ENCODE measurements around the gene NUTM2F.
"Not testable (repeated sequence)": the region's sequence is repeated elsewhere in the genome, so short reads cannot be mapped to it uniquely, and the experiment has no call there.

Gene NUTM2F

DNA sequence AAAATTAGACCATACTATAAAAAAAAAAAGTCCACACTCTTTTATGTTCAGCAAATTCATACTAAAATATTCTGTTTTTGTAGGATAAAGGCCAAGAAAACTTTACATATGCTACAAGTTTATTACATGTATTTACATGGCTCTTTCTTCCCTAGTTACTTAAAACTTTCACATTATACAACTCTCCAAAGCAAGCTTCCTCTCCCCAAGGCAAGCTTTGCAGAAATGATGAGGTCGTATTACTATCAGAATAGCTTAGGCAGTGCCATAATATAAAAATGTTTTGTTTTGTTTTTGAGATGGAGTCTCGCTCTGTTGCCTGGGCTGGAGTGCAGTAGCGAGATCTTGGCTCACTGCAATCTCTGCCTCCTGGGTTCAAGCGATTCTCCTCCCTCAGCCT lies 8.0 kb upstream of the NUTM2F start:
- not testable (repeated sequence) for H3K27ac Mint-ChIP-seq; H3K4me3 Mint-ChIP-seq; H3K36me3 Mint-ChIP-seq (ENCODE audit: low read depth); H3K4me1 Mint-ChIP-seq (ENCODE audit: low read depth); H3K9me3 Mint-ChIP-seq
- peaks cover 10% of the 10 kb centered on the region for H3K27me3 Mint-ChIP-seq

GRCh38 chr9:94325583-94325982 lies 2.9 kb downstream of the NUTM2F start:
- not testable (repeated sequence) for H3K36me3 Mint-ChIP-seq (ENCODE audit: low read depth)

DNA sequence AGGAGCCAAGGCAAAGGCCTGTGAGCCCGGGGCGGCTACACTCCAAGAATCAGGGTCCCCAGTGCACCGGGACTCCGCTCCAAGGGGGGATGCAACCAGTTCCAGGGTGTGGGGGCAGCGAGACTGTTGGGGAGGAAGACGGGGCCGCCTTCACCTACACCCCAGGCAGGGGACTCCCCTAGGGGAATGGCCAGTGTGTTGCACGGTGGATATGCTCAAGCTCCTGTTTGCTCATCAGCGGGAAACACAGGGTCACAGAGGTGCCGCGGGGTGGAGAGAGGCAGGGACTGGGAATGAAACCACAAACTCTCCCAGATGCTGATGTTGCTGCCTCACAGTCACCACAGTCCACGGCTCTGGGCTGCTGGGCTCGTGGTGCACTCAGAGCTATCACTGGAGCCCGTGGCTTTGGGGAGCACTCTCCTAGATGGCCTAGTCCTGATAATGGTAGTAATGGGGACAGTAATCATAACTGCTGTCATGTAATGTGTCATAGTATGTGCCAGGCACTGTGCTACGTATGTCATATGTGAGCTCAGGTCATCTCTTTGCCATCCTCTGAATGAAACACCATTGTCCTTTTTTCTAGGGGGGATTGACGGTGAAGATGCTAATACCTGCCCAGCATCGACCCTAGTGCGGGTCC lies 5.2 kb downstream of the NUTM2F start:
- not testable (repeated sequence) for H3K27ac Mint-ChIP-seq; H3K36me3 Mint-ChIP-seq (ENCODE audit: low read depth); H3K4me1 Mint-ChIP-seq (ENCODE audit: low read depth); H3K9me3 Mint-ChIP-seq; H3K4me3 Mint-ChIP-seq; H3K27me3 Mint-ChIP-seq

More at GRCh38 chr9:94325583-94325982, 2.9 kb downstream of the NUTM2F start:
- not testable (repeated sequence) for H3K27me3 Mint-ChIP-seq; H3K4me3 Mint-ChIP-seq; H3K27ac Mint-ChIP-seq; H3K4me1 Mint-ChIP-seq (ENCODE audit: low read depth); H3K9me3 Mint-ChIP-seq

DNA sequence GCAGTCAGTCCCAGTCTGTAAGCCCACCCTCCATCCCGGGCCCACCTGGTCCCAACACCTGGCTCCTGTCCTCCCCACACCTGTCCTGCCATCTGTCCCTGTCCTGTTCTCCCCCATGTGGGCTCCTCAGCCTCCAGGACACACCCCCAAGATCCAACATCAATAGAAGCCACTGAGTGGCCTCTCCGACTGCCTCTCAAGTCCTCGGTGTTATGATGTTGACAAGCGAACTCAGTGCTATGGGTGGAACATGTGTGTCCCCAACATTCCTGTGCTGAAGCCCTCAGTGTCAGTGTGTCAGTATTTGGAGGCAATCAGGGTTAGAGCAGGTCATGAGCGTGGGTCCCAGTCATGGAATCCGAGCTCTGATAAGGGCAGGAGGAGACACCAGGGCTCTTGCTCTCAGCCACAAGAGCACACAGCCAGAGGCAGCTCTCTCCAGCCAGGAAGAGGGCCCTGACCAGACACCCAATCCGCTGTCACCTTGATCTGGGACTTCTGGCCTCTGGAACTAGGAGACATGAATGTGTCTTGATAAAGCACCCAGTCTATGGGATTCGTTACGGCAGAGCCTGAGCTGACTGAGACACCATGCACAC lies 6.0 kb downstream of the NUTM2F start:
- not testable (repeated sequence) for H3K9me3 Mint-ChIP-seq; H3K4me1 Mint-ChIP-seq (ENCODE audit: low read depth); H3K27ac Mint-ChIP-seq; H3K4me3 Mint-ChIP-seq; H3K36me3 Mint-ChIP-seq (ENCODE audit: low read depth); H3K27me3 Mint-ChIP-seq

DNA sequence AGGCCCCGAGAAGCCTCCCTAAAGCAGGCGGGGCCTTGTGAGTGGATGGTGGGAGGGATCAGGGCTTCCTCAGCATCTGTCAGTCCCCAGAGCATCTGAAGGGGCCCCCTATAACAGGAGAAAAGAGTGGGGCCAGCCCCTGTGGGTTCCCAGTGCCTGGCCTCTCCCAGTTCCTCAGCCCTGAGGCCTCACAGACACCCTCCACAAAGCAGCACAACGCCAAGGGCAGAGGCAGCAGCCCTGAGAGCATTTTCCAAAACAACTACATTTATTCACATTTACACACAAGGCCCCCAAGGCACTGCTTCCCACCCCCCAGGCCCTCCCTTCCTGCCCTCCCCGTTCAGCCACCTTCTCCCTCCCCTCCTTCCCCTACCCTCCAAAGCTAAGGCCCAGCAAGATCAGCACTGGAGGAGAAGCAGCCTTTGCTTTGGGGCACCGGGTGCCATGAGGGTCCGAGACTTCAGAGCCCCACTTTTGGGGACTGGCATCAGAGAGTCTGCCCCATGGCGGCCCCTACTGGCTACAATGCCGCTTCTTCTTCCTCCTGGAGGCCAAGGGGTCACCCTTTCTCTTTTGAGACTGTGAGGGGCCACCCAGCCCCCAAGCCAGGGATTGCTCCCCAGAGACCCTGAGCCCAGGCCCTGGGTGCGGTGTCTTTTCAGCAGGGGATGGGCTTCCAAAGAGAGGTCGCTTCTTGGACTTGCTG lies 10.3 kb downstream of the NUTM2F start:
- H3K4me1 Mint-ChIP-seq (ENCODE audit: low read depth); H3K4me3 Mint-ChIP-seq; H3K36me3 Mint-ChIP-seq (ENCODE audit: low read depth); H3K27me3 Mint-ChIP-seq; H3K9me3 Mint-ChIP-seq; H3K27ac Mint-ChIP-seq: not testable (repeated sequence)

GRCh38 chr9:94316236-94316635 lies 12.2 kb downstream of the NUTM2F start:
- not testable (repeated sequence) for H3K4me3 Mint-ChIP-seq, H3K9me3 Mint-ChIP-seq

GRCh38 chr9:94315034-94315984 lies 13.1 kb downstream of the NUTM2F start:
- H3K4me1 Mint-ChIP-seq (ENCODE audit: low read depth); H3K9me3 Mint-ChIP-seq; H3K4me3 Mint-ChIP-seq; H3K27ac Mint-ChIP-seq; H3K27me3 Mint-ChIP-seq; H3K36me3 Mint-ChIP-seq (ENCODE audit: low read depth): not testable (repeated sequence)

More at GRCh38 chr9:94316236-94316635, 12.2 kb downstream of the NUTM2F start:
- H3K27ac Mint-ChIP-seq; H3K27me3 Mint-ChIP-seq; H3K4me1 Mint-ChIP-seq (ENCODE audit: low read depth); H3K36me3 Mint-ChIP-seq (ENCODE audit: low read depth): not testable (repeated sequence)

GRCh38 chr9:94303321-94303720 lies 25.1 kb downstream of the NUTM2F start:
- Mint-ChIP-seq H3K9me3 (no peaks in the 10 kb centered on the region), H3K27me3 (no peaks in the 10 kb centered on the region), H3K36me3 (ENCODE audit: low read depth) (peaks cover 12% of the 10 kb centered on the region), H3K4me3 (no peak overlapping the region), H3K4me1 (ENCODE audit: low read depth) (no peaks in the 10 kb centered on the region), H3K27ac (no peak overlapping the region)

DNA sequence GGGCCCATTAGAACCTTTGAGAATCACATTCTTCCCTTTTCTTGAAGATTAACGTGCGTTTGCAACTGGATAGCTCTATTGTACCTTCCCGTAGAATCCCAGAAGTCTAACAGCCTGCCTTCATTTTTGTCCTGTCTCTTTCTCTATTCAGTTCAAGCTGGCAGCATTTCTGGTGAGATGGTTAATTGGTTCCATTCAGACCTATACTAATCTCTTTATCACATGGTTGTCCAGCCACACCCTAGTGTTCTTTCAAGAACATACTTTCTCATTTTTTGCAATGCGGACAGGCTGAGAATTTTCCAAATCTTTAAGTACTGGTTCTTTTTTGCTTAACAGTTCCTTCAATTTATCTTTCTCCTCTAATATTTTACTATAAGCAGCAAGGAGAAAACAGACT lies 26.0 kb downstream of the NUTM2F start:
- no peaks in the 10 kb centered on the region for H3K4me1 Mint-ChIP-seq (ENCODE audit: low read depth)

DNA sequence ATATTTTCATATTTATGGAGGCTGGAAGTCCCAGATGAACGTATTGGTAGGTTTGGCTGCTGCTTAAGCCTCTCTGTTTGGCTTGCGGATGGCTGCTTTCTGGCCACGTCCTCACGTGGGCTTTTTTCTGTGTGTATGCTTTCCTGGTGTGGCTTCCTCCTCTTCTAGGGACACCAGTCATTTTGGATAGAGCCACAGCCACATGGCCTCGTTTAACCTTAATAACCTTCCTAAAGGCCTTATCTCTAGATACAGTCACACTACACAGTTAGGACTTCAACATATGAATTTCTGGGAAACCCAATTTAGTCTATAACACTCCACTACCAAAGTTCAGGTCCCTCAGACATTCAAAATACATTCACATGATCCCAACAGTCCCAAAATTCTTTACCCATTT lies 26.9 kb downstream of the NUTM2F start:
- no peaks in the 10 kb centered on the region for H3K9me3 Mint-ChIP-seq
- H3K27ac Mint-ChIP-seq = no peak overlapping the region
- no peak overlapping the region for H3K4me3 Mint-ChIP-seq
- H3K4me1 Mint-ChIP-seq (ENCODE audit: low read depth) = no peaks in the 10 kb centered on the region
- H3K36me3 Mint-ChIP-seq (ENCODE audit: low read depth) = peaks cover 17% of the 10 kb centered on the region
- no peaks in the 10 kb centered on the region for H3K27me3 Mint-ChIP-seq

More for the DNA sequence above, 26.0 kb downstream of the NUTM2F start:
- Mint-ChIP-seq H3K27ac (no peak overlapping the region), H3K9me3 (no peaks in the 10 kb centered on the region), H3K27me3 (no peaks in the 10 kb centered on the region), H3K36me3 (ENCODE audit: low read depth) (peaks cover 12% of the 10 kb centered on the region), H3K4me3 (no peak overlapping the region)

- Mint-ChIP-seq H3K27me3 (no peaks in the 10 kb centered on the region), H3K27ac (no peak overlapping the region), H3K4me3 (no peak overlapping the region), H3K9me3 (no peaks in the 10 kb centered on the region), H3K4me1 (ENCODE audit: low read depth) (no peaks in the 10 kb centered on the region), H3K36me3 (ENCODE audit: low read depth) (peaks cover 21% of the 10 kb centered on the region)
Observed at GRCh38 chr9:94300470-94301301, 27.8 kb downstream of the NUTM2F start.

- Mint-ChIP-seq H3K27me3 (no peaks in the 10 kb centered on the region), H3K9me3 (no peaks in the 10 kb centered on the region), H3K4me3 (no peak overlapping the region), H3K36me3 (ENCODE audit: low read depth) (peaks cover 32% of the 10 kb centered on the region), H3K4me1 (ENCODE audit: low read depth) (no peaks in the 10 kb centered on the region), H3K27ac (no peak overlapping the region)
Observed at GRCh38 chr9:94298949-94299599, 29.4 kb downstream of the NUTM2F start.

- Mint-ChIP-seq H3K27me3 (no peaks in the 10 kb centered on the region), H3K36me3 (ENCODE audit: low read depth) (peaks cover 74% of the 10 kb centered on the region), H3K4me3 (no peak overlapping the region), H3K9me3 (peaks cover 3% of the 10 kb centered on the region), H3K4me1 (ENCODE audit: low read depth) (no peaks in the 10 kb centered on the region), H3K27ac (no peak overlapping the region)
Observed at GRCh38 chr9:94289691-94290090, 38.8 kb downstream of the NUTM2F start.
